Liver (tissue), 9 donors: ENCODE data around the gene PIEZO2. TPM values are rescaled to one million over a fixed set of nuclear protein-coding genes. Genes with fewer than 3 reads are reported as not detected.

ENCODE experiments used
- DNase-seq: peaks from one replicate; pipeline ENCODE4 v3.0.0-alpha.2; 2017; ENCODE audit warnings: low spot score
- H3K27ac ChIP-seq, 2 donors: one replicate each; pipeline ENCODE4 v1.7.0; 2013; ENCODE audit warnings: inconsistent platforms in 2 of 2, low read length in 2 of 2, control low read depth in 1 of 2, low read depth in 1 of 2, mild to moderate bottlenecking in 1 of 2
- H3K27me3 ChIP-seq, 4 donors: one replicate each; pipeline versions ENCODE4 v1.6.1 to v1.7.0; 2013; ENCODE audit warnings: low read length in 3 of 4, inconsistent platforms in 1 of 4, mild to moderate bottlenecking in 1 of 4, moderate library complexity in 1 of 4; ENCODE audit not compliant: control insufficient read depth in 4 of 4, insufficient read depth in 4 of 4
- H3K36me3 ChIP-seq, 4 donors: one replicate each; pipeline versions ENCODE4 v1.6.1 to v1.7.0; 2013; ENCODE audit warnings: low read length in 3 of 4, mild to moderate bottlenecking in 3 of 4, low read depth in 1 of 4, moderate library complexity in 1 of 4; ENCODE audit not compliant: control insufficient read depth in 4 of 4, insufficient read depth in 3 of 4
- H3K4me1 ChIP-seq, 4 donors: one replicate each; pipeline versions ENCODE4 v1.6.1 to v1.7.0; 2013; ENCODE audit warnings: low read length in 3 of 4, mild to moderate bottlenecking in 3 of 4, moderate library complexity in 1 of 4; ENCODE audit not compliant: control insufficient read depth in 4 of 4, insufficient read depth in 4 of 4
- H3K4me3 ChIP-seq, 3 donors: one replicate each; pipeline versions ENCODE4 v1.6.1 to v1.7.0; 2013; ENCODE audit warnings: low read length in 3 of 3, control low read depth in 1 of 3, low read depth in 1 of 3, mild to moderate bottlenecking in 1 of 3
- H3K9ac ChIP-seq, 2 donors: one replicate each; pipeline ENCODE4 v1.7.0; 2013; ENCODE audit warnings: low read length in 2 of 2, mild to moderate bottlenecking in 2 of 2, moderate library complexity in 2 of 2, control low read depth in 1 of 2, low read depth in 1 of 2
- H3K9me3 ChIP-seq, 4 donors: one replicate each; pipeline versions ENCODE4 v1.6.1 to v1.7.0; 2013; ENCODE audit warnings: low read length in 3 of 4; ENCODE audit not compliant: control insufficient read depth in 4 of 4
- CTCF ChIP-seq: fragments of 150-350 bp; IDR thresholded peaks from 2 replicates; pipeline ENCODE4 v1.5.1; 2017; ENCODE audit warnings: improper control_type of control experiment, low read depth, low read length; ENCODE audit not compliant: missing input control
- EGR1 ChIP-seq, 2 donors: IDR thresholded peaks; 2 replicates each; pipeline ENCODE4 v1.6.1; 2016 to 2018; ENCODE audit warnings: antibody characterized with exemption in 2 of 2, low read depth in 2 of 2
- FOXA2 ChIP-seq: IDR thresholded peaks from 2 replicates; pipeline ENCODE4 v1.6.1; 2016; ENCODE audit warnings: antibody characterized with exemption
- GABPA ChIP-seq, 2 donors: IDR thresholded peaks in 1 of 2; conservative IDR thresholded peaks in 1 of 2; 2 replicates each; pipeline ENCODE4 v1.6.1; 2016; ENCODE audit warnings: antibody characterized with exemption in 2 of 2, mild to moderate bottlenecking in 1 of 2, moderate library complexity in 1 of 2
- HNF4A ChIP-seq, 2 donors: conservative IDR thresholded peaks; 2 replicates each; pipeline ENCODE4 v1.6.1; 2016; ENCODE audit warnings: antibody characterized with exemption in 2 of 2, mild to moderate bottlenecking in 2 of 2
- HNF4G ChIP-seq: IDR thresholded peaks from 2 replicates; pipeline ENCODE4 v1.6.1; 2016; ENCODE audit warnings: antibody characterized with exemption
- JUND ChIP-seq, 2 donors: IDR thresholded peaks; 2 replicates each; pipeline ENCODE4 v1.6.1; 2016; ENCODE audit warnings: antibody characterized with exemption in 2 of 2
- NR2F2 ChIP-seq: IDR thresholded peaks from 2 replicates; pipeline ENCODE4 v1.6.1; 2016; ENCODE audit warnings: antibody characterized with exemption
- RAD21 ChIP-seq, 2 donors: IDR thresholded peaks; 2 replicates each; pipeline ENCODE4 v1.6.1; 2016; ENCODE audit warnings: antibody characterized with exemption in 2 of 2, mild to moderate bottlenecking in 2 of 2
- REST ChIP-seq: IDR thresholded peaks from 2 replicates; pipeline ENCODE4 v1.6.1; 2016; ENCODE audit warnings: antibody characterized with exemption, mild to moderate bottlenecking
- RXRA ChIP-seq, 2 donors: IDR thresholded peaks; 2 replicates each; pipeline ENCODE4 v1.6.1; 2017 to 2018; ENCODE audit warnings: antibody characterized with exemption in 2 of 2, mild to moderate bottlenecking in 1 of 2
- SP1 ChIP-seq: IDR thresholded peaks from 2 replicates; pipeline ENCODE4 v1.6.1; 2018; ENCODE audit warnings: antibody characterized with exemption, mild to moderate bottlenecking
- YY1 ChIP-seq: IDR thresholded peaks from 2 replicates; pipeline ENCODE4 v1.6.1; 2016; ENCODE audit warnings: antibody characterized with exemption, mild to moderate bottlenecking
- WGBS: extraction: QIAGEN DNeasy Blood & Tissue Kit; methylation state at CpG from one replicate; pipeline ENCODE4 v1.1.7; 2013; 5-methylcytosine and 5-hydroxymethylcytosine counted together
- polyA plus RNA-seq, 2 donors: library from polyadenylated mRNA; stranded (reverse) in 1 of 2; unstranded in 1 of 2; fragments of 200-250 nt in 1 of 2; fragments of >200 nt in 1 of 2; fragmentation: Nextera tagmentation in 1 of 2; extraction: Ambion mirVana in 1 of 2; gene quantifications; one replicate each; pipeline versions ENCODE4 v1.2.1 to v1.2.3, GENCODE V29; 2013 to 2015
- total RNA-seq, 2 donors: library from RNA; depleted of rRNA; stranded (reverse); fragments of >200 nt; gene quantifications; one replicate each; pipeline ENCODE4 v1.2.3, GENCODE V29; 2014
- TF ChIP-seq, protein P1 (sequence below): IDR thresholded peaks from 2 replicates; pipeline ENCODE4 v1.6.1; 2016; ENCODE audit warnings: antibody characterized with exemption
- donor health status: healthy.
- donor health status: healthy.
- donor health status: healthy.
- donor health status: healthy.
- donor health status: healthy.

The PIEZO2 gene
- total and polyA plus RNA-seq, 4 donors: 1.1 to 12.3 (median 4.8) TPM

DNA sequence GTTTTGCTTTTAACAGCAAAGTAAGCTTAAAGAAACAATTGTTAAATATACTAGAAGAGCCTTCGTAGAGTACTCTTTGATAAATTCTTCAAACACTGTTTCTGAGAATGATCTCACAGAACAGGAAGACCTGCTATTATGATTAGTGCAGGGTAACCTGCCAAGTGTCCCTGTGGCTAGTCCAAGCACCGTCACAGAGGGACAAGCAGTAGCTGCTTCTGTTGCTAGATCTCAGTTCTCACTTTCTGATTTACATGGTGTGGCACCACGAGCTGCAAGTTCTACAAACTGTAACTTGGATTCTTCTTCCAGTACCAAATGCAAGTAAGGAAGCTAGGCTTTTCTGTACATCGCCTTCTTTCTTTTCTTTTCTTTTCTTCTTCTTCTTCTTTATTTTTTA lies 121.5 kb downstream of the PIEZO2 start:
- TF ChIP-seq, protein P1, sequence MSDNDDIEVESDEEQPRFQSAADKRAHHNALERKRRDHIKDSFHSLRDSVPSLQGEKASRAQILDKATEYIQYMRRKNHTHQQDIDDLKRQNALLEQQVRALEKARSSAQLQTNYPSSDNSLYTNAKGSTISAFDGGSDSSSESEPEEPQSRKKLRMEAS: no peak
- TF ChIP-seq GABPA (IDR thresholded peaks at IDR 0.05 in 1 of 2, conservative IDR thresholded peaks at IDR 0.05 in 1 of 2) (no peak), NR2F2 (no peak), EGR1 (IDR thresholded peaks at IDR 0.05; ENCODE audit: low read depth in 2 of 2) (no peak), FOXA2 (no peak), RXRA (IDR thresholded peaks at IDR 0.05) (no peak), HNF4G (no peak), RAD21 (IDR thresholded peaks at IDR 0.05) (no peak), SP1 (no peak), JUND (IDR thresholded peaks at IDR 0.05) (no peak), YY1 (no peak), CTCF (no peak), REST (no peak)
- Histone ChIP-seq H3K9me3 (no peaks in the 10 kb centered on the region), H3K27me3 (no peaks in the 10 kb centered on the region), H3K4me3 (no peak overlapping the region), H3K36me3 (no peaks in the 10 kb centered on the region), H3K27ac (no peak overlapping the region), H3K9ac (no peak overlapping the region), H3K4me1 (peaks cover 0 to 6% (median 5%) of the 10 kb centered on the region in 4 donors)
- whole genome bisulfite sequencing: 72% methylated on average over 4 of the region's 4 CpGs
- no peak for DNase-seq

GRCh38 chr18:11025671-11026070 lies 123.7 kb downstream of the PIEZO2 start:
- H3K4me1 ChIP-seq: peaks cover 0 to 6% (median 5%) of the 10 kb centered on the region in 4 donors
- H3K27me3 ChIP-seq: no peaks in the 10 kb centered on the region
- H3K36me3 ChIP-seq: no peaks in the 10 kb centered on the region
- H3K9me3 ChIP-seq: no peaks in the 10 kb centered on the region
- H3K27ac ChIP-seq: no peak overlapping the region
- WGBS: 81% methylated on average over 4 of the region's 4 CpGs
- no peak overlapping the region for H3K9ac ChIP-seq
- TF ChIP-seq SP1 (no peak), HNF4A (conservative IDR thresholded peaks at IDR 0.05) (no peak)
- no peak for DNase-seq
- H3K4me3 ChIP-seq: no peak overlapping the region
